HepG2 (cell line): ENCODE results near the gene PRR36. TPM values are rescaled to one million over a fixed set of nuclear protein-coding genes. Genes with fewer than 3 reads are reported as not detected.

Source experiments
- AHR ChIP-seq: IDR thresholded peaks from 2 replicates; pipeline ENCODE4 v1.6.1; 2018; ENCODE audit warnings: missing genetic modification reagents, missing compliant biosample characterization
- ETV6 ChIP-seq: sonication (generic); formaldehyde crosslinking; conservative IDR thresholded peaks from 2 replicates; pipeline ENCODE4 v1.4.0; 2020; ENCODE audit warnings: missing genetic modification reagents
- KLF12 ChIP-seq: sonication (generic); formaldehyde crosslinking; IDR thresholded peaks from 2 replicates; pipeline ENCODE4 v1.4.0; 2020; ENCODE audit warnings: missing genetic modification reagents, borderline replicate concordance
- MEIS1 ChIP-seq: sonication (generic); formaldehyde crosslinking; IDR thresholded peaks from 2 replicates; pipeline ENCODE4 v1.9.0; 2021; ENCODE audit warnings: mild to moderate bottlenecking, missing genetic modification reagents, moderate library complexity, borderline replicate concordance
- MYNN ChIP-seq: sonication (generic); formaldehyde crosslinking; IDR thresholded peaks from 2 replicates; pipeline ENCODE4 v1.4.0; 2020; ENCODE audit warnings: mild to moderate bottlenecking, low read depth, missing genetic modification reagents
- NFIC ChIP-seq: IDR thresholded peaks from 2 replicates; pipeline ENCODE4 v1.6.1; 2012; ENCODE audit warnings: mild to moderate bottlenecking, low read length, inconsistent platforms
- PAX8 ChIP-seq: sonication (generic); formaldehyde crosslinking; IDR thresholded peaks from 2 replicates; pipeline ENCODE4 v1.8.0; 2022; ENCODE audit warnings: mild to moderate bottlenecking, missing genetic modification reagents, borderline replicate concordance
- RARG ChIP-seq: sonication (generic); formaldehyde crosslinking; IDR thresholded peaks from 2 replicates; pipeline ENCODE4 v1.4.0; 2020; ENCODE audit warnings: low read depth, mild to moderate bottlenecking, missing genetic modification reagents
- RFX1 ChIP-seq: fragments of 450-650 bp; IDR thresholded peaks from 2 replicates; pipeline ENCODE4 v1.6.1; 2017
- SATB2 ChIP-seq: sonication (generic); formaldehyde crosslinking; IDR thresholded peaks from 2 replicates; pipeline ENCODE4 v1.5.0; 2020; ENCODE audit warnings: missing genetic modification reagents
- SETDB1 ChIP-seq: sonication (generic); formaldehyde crosslinking; IDR thresholded peaks from 2 replicates; pipeline ENCODE4 v1.5.1; 2020; ENCODE audit warnings: missing genetic modification reagents, mild to moderate bottlenecking, borderline replicate concordance
- SNAI1 ChIP-seq: sonication (generic); formaldehyde crosslinking; IDR thresholded peaks from 2 replicates; pipeline ENCODE4 v1.5.0; 2020; ENCODE audit warnings: mild to moderate bottlenecking, missing genetic modification reagents, borderline replicate concordance
- ZFP36 ChIP-seq: fragments of 150-350 bp; IDR thresholded peaks from 2 replicates; pipeline ENCODE4 v1.6.1; 2018; ENCODE audit warnings: borderline replicate concordance, low read length, low read depth; ENCODE audit not compliant: partially characterized antibody
- ZFX ChIP-seq: sonication (generic); formaldehyde crosslinking; IDR thresholded peaks from 2 replicates; pipeline ENCODE4 v1.4.0; 2020; ENCODE audit warnings: mild to moderate bottlenecking, low read depth, missing genetic modification reagents, moderate library complexity
- ZNF572 ChIP-seq: sonication (generic); formaldehyde crosslinking; IDR thresholded peaks from 2 replicates; pipeline ENCODE4 v1.5.1; 2020; ENCODE audit warnings: mild to moderate bottlenecking, missing genetic modification reagents
- ZNF878 ChIP-seq: sonication (generic); formaldehyde crosslinking; IDR thresholded peaks from 2 replicates; pipeline ENCODE4 v1.8.1; 2023; ENCODE audit warnings: mild to moderate bottlenecking, missing genetic modification reagents, moderate library complexity
- ZNF883 ChIP-seq: sonication (generic); formaldehyde crosslinking; IDR thresholded peaks from 2 replicates; pipeline ENCODE4 v1.5.1; 2020; ENCODE audit warnings: mild to moderate bottlenecking, missing genetic modification reagents; ENCODE audit errors: not compliant biosample characterization
- polyA plus RNA-seq, 8 experiments: library from polyadenylated mRNA; depleted of rRNA in 3 of 8; stranded (reverse) in 7 of 8; unstranded in 1 of 8; fragments of >200 nt; fragmentation: Illumina TruSeq in 4 of 8; extraction: Trizol in 4 of 8; gene quantifications; 2 replicates each; pipeline versions ENCODE4 v1.2.1 to v1.2.3, GENCODE V29; 2011 to 2016; ENCODE audit warnings: low read depth in 4 of 8, missing spikeins in 1 of 8, mixed read lengths in 1 of 8; ENCODE audit not compliant: insufficient read depth in 1 of 8
- total RNA-seq, 5 experiments: library from RNA; depleted of rRNA; stranded (reverse); fragments of >200 nt; fragmentation: Illumina TruSeq; extraction: Trizol; gene quantifications; 2 replicates each; pipeline ENCODE4 v1.2.3, GENCODE V29; 2016; ENCODE audit warnings: low read depth in 1 of 5
- TF ChIP-seq, protein P1 (sequence below): sonication (generic); formaldehyde crosslinking; IDR thresholded peaks from 2 replicates; pipeline ENCODE4 v1.8.0; 2022; ENCODE audit warnings: low read depth, missing genetic modification reagents
- TF ChIP-seq, protein P2 (sequence below): sonication (generic); formaldehyde crosslinking; IDR thresholded peaks from 2 replicates; pipeline ENCODE4 v1.4.0; 2020; ENCODE audit warnings: missing genetic modification reagents, borderline replicate concordance
- TF ChIP-seq, protein P3 (sequence below): sonication (generic); formaldehyde crosslinking; IDR thresholded peaks from 2 replicates; pipeline ENCODE4 v1.4.0; 2020; ENCODE audit warnings: mild to moderate bottlenecking, missing genetic modification reagents
- TF ChIP-seq, protein P4 (sequence below): sonication (generic); formaldehyde crosslinking; IDR thresholded peaks from 2 replicates; pipeline ENCODE4 v1.4.0; 2020; ENCODE audit warnings: missing genetic modification reagents, borderline replicate concordance

Gene PRR36
- total and polyA plus RNA-seq, 2 of the 13 experiments (the other 11 are each of a cell fraction or from before 2014, with no cell fraction given) = 0.07 to 0.17 TPM

DNA sequence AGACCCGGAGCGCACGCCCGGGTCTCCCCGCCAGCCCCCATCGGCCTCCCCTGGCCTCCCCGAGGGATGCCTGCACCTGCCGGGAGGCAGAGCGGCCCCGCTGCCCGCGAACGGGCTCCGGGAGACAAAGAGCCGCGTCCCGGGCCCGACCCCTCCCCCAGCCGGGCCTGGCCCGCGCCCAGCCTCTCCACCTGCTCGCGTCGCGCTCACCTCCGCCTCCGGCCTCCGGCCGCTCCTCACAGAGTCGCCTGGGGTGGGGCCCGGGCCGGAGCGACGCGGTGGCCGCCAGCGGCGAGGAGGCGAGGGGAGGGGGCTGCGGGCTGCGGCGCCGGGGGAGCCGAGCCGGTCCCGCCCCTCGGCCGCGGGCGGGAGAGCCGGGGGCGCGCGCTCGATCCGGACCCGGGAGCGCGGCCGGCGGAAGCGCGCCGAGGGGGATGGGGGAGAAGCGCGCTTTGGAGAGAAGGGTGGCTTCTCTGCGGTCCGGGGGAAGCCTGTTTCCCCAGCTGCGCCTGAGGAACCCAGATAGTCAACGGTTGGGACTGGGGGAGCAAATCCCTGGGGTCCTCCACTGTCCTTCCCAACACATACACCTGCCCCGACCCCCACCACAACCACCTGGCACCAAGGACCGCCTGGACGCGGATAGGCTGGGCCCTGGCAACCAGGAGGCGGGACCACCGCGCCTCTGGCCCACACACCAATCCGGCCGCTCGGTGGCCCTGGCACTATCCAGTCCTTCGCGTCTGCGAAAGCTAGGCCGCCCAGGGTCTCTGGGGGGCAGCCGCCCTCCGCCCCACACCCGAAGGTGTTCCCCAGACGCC is at the start of gene PRR36 (continued):
- TF ChIP-seq, protein P1, sequence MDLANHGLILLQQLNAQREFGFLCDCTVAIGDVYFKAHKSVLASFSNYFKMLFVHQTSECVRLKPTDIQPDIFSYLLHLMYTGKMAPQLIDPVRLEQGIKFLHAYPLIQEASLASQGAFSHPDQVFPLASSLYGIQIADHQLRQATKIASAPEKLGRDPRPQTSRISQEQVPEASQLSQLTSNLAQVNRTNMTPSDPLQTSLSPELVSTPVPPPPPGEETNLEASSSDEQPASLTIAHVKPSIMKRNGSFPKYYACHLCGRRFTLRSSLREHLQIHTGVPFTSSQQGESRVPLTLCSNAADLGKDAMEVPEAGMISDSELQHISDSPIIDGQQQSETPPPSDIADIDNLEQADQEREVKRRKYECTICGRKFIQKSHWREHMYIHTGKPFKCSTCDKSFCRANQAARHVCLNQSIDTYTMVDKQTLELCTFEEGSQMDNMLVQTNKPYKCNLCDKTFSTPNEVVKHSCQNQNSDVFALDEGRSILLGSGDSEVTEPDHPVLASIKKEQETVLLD = no peak
- TF ChIP-seq RFX1 (peak; percentile 71), MEIS1 (CRISPR knock-in tag) (no peak), ZNF883 (CRISPR knock-in tag) (no peak), ZNF878 (no peak), ZFX (CRISPR knock-in tag) (peak; percentile 33; the same call in 1 of the 2 replicates), KLF12 (CRISPR knock-in tag) (no peak), AHR (CRISPR knock-in tag) (no peak), MYNN (no peak), NFIC (no peak), SNAI1 (CRISPR knock-in tag) (no peak), ZFP36 (no peak), ZNF572 (CRISPR knock-in tag) (no peak), ETV6 (CRISPR knock-in tag) (no peak), PAX8 (CRISPR knock-in tag) (no peak), SATB2 (CRISPR knock-in tag) (no peak), SETDB1 (CRISPR knock-in tag) (no peak), RARG (CRISPR knock-in tag) (no peak)
- TF ChIP-seq, protein P2, sequence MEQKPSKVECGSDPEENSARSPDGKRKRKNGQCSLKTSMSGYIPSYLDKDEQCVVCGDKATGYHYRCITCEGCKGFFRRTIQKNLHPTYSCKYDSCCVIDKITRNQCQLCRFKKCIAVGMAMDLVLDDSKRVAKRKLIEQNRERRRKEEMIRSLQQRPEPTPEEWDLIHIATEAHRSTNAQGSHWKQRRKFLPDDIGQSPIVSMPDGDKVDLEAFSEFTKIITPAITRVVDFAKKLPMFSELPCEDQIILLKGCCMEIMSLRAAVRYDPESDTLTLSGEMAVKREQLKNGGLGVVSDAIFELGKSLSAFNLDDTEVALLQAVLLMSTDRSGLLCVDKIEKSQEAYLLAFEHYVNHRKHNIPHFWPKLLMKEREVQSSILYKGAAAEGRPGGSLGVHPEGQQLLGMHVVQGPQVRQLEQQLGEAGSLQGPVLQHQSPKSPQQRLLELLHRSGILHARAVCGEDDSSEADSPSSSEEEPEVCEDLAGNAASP = no peak
- TF ChIP-seq, protein P3, sequence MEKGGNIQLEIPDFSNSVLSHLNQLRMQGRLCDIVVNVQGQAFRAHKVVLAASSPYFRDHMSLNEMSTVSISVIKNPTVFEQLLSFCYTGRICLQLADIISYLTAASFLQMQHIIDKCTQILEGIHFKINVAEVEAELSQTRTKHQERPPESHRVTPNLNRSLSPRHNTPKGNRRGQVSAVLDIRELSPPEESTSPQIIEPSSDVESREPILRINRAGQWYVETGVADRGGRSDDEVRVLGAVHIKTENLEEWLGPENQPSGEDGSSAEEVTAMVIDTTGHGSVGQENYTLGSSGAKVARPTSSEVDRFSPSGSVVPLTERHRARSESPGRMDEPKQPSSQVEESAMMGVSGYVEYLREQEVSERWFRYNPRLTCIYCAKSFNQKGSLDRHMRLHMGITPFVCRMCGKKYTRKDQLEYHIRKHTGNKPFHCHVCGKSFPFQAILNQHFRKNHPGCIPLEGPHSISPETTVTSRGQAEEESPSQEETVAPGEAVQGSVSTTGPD (CRISPR knock-in tag) = no peak
- TF ChIP-seq, protein P4, sequence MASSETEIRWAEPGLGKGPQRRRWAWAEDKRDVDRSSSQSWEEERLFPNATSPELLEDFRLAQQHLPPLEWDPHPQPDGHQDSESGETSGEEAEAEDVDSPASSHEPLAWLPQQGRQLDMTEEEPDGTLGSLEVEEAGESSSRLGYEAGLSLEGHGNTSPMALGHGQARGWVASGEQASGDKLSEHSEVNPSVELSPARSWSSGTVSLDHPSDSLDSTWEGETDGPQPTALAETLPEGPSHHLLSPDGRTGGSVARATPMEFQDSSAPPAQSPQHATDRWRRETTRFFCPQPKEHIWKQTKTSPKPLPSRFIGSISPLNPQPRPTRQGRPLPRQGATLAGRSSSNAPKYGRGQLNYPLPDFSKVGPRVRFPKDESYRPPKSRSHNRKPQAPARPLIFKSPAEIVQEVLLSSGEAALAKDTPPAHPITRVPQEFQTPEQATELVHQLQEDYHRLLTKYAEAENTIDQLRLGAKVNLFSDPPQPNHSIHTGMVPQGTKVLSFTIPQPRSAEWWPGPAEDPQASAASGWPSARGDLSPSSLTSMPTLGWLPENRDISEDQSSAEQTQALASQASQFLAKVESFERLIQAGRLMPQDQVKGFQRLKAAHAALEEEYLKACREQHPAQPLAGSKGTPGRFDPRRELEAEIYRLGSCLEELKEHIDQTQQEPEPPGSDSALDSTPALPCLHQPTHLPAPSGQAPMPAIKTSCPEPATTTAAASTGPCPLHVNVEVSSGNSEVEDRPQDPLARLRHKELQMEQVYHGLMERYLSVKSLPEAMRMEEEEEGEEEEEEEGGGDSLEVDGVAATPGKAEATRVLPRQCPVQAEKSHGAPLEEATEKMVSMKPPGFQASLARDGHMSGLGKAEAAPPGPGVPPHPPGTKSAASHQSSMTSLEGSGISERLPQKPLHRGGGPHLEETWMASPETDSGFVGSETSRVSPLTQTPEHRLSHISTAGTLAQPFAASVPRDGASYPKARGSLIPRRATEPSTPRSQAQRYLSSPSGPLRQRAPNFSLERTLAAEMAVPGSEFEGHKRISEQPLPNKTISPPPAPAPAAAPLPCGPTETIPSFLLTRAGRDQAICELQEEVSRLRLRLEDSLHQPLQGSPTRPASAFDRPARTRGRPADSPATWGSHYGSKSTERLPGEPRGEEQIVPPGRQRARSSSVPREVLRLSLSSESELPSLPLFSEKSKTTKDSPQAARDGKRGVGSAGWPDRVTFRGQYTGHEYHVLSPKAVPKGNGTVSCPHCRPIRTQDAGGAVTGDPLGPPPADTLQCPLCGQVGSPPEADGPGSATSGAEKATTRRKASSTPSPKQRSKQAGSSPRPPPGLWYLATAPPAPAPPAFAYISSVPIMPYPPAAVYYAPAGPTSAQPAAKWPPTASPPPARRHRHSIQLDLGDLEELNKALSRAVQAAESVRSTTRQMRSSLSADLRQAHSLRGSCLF = no peak
